Measurements from ENCODE around the gene SCART1. TPM values are rescaled to one million over a fixed set of nuclear protein-coding genes. Genes with fewer than 3 reads are reported as not detected.

The SCART1 gene
- total and polyA plus RNA-seq, 11 donors, result 0.08 to 1.3 (median 0.34) TPM

DNA sequence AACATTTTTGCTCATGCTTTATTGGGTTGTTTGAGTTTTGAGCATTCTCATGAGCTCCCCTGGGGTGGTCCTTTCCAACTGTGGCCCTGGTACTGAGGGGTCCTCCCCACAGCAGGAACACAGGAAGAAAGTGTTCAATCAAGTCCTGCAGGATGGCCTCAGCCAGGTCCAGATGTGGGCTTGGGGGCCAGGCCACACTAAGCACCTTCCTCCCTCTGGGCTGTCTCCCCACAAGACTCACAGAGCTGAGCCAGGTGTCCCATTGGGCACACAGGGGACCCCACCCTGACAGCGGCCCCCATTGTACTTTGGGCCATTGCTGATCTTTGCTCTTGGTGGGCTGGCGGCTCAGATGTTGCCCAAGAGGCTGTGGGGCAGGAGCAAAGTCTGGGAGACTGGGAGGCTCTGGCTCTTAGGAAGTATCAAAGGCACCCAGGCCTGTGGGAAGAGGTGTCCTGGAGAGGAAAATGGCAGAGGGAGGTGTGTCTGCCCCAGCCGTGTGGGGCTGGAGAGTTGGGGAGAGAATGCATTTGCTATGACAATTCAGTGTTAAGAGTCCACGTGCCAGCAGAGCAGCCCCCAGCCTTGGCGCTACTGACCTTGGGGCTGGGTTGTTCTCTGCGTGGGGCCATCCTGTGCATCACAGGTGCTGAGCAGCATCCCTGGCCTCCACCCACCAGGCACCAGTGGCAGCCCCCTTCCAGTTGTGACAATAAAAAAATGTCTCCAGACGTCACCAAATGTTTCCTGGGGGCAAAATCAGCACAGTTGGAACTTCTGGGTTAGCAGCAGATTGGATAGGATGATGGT is 17.8 kb downstream of the SCART1 start:
- Histone ChIP-seq H3K36me3 (peaks cover 0 to 3% (median 0%) of the 10 kb centered on the region in 9 donors), H3K9me3 (peaks cover 0 to 8% (median 0%) of the 10 kb centered on the region in 12 donors), H3K27ac (no peak overlapping the region), H3K4me1 (no peaks in the 10 kb centered on the region), H3K4me3 (no peak overlapping the region), H3K27me3 (no peaks in the 10 kb centered on the region)
- DNase-seq (no peak), ATAC-seq (no peak)
- TF ChIP-seq POLR2A (IDR thresholded peaks at IDR 0.05), result no peak
- TF ChIP-seq, protein P1, sequence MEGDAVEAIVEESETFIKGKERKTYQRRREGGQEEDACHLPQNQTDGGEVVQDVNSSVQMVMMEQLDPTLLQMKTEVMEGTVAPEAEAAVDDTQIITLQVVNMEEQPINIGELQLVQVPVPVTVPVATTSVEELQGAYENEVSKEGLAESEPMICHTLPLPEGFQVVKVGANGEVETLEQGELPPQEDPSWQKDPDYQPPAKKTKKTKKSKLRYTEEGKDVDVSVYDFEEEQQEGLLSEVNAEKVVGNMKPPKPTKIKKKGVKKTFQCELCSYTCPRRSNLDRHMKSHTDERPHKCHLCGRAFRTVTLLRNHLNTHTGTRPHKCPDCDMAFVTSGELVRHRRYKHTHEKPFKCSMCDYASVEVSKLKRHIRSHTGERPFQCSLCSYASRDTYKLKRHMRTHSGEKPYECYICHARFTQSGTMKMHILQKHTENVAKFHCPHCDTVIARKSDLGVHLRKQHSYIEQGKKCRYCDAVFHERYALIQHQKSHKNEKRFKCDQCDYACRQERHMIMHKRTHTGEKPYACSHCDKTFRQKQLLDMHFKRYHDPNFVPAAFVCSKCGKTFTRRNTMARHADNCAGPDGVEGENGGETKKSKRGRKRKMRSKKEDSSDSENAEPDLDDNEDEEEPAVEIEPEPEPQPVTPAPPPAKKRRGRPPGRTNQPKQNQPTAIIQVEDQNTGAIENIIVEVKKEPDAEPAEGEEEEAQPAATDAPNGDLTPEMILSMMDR (IDR thresholded peaks at IDR 0.05), result no peak
- WGBS, 4 donors, result 69 to 79% (median 75%) methylated on average over 5 to 7 of the region's 7 CpGs
- intact Hi-C loops (cut with DNase I), result no loop called here

DNA sequence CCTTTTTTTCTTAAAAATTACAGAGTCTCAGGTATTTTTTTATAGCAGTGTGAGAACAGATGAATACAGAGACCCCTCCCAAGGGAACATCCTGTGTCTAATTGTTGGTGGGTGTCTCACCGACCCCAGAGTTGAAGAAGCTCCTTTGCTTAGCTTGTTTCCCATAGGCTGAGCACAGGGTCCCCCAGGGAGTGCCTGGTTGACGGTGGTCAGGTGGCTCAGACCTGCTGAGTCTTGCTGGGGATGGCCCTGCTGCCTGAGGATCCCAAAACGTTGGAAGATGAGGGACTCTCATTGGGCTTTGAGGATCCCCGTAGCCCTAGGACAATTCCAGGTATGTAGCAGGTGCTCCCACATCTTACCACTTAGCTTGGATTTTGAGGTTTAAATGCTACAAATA is 19.5 kb downstream of the SCART1 start:
- DNase-seq, result no peak
- WGBS, 4 donors, result 58 to 66% (median 63%) methylated on average over 4 of the region's 4 CpGs
- TF ChIP-seq, protein P1 (IDR thresholded peaks at IDR 0.05), result no peak
- TF ChIP-seq POLR2A (IDR thresholded peaks at IDR 0.05), result no peak
- intact Hi-C loops (cut with DNase I), result no loop called here
- Histone ChIP-seq H3K27me3 (no peaks in the 10 kb centered on the region), H3K36me3 (no peaks in the 10 kb centered on the region), H3K4me3 (no peak overlapping the region), H3K27ac (no peak overlapping the region), H3K4me1 (no peaks in the 10 kb centered on the region), H3K9me3 (peaks cover 0 to 8% (median 0%) of the 10 kb centered on the region in 12 donors)
- no peak for ATAC-seq

DNA sequence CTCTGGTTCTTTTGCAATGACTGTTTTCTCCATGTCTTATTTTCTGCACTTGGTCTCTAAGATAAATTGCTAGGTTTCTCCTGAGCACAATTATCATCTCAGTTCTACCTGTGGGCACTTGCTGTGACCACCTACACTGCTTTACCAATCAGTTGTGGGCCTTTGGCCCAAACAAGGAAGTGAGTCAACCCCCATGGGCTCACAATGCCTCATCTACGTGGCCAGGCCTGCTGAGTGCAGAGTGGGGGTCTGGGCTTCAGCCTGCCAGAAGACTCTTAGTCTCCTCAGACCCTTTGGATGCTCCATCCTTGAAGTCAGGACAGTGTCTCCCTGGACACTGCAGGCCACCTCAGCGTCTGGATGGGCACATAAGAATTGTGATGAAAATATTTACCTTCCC is 20.3 kb downstream of the SCART1 start:
- no peaks in the 10 kb centered on the region for H3K36me3 ChIP-seq
- H3K27ac ChIP-seq, result no peak overlapping the region
- no peak for DNase-seq
- intact Hi-C loops (cut with DNase I), result no loop called here
- ATAC-seq, result no peak
- no peaks in the 10 kb centered on the region for H3K4me1 ChIP-seq
- TF ChIP-seq, protein P1 (IDR thresholded peaks at IDR 0.05), result no peak
- H3K4me3 ChIP-seq, result no peak overlapping the region
- peaks cover 0 to 8% (median 0%) of the 10 kb centered on the region in 12 donors for H3K9me3 ChIP-seq
- WGBS, 4 donors, result 69 to 78% (median 74%) methylated on average over 2 of the region's 2 CpGs
- H3K27me3 ChIP-seq, result no peaks in the 10 kb centered on the region

DNA sequence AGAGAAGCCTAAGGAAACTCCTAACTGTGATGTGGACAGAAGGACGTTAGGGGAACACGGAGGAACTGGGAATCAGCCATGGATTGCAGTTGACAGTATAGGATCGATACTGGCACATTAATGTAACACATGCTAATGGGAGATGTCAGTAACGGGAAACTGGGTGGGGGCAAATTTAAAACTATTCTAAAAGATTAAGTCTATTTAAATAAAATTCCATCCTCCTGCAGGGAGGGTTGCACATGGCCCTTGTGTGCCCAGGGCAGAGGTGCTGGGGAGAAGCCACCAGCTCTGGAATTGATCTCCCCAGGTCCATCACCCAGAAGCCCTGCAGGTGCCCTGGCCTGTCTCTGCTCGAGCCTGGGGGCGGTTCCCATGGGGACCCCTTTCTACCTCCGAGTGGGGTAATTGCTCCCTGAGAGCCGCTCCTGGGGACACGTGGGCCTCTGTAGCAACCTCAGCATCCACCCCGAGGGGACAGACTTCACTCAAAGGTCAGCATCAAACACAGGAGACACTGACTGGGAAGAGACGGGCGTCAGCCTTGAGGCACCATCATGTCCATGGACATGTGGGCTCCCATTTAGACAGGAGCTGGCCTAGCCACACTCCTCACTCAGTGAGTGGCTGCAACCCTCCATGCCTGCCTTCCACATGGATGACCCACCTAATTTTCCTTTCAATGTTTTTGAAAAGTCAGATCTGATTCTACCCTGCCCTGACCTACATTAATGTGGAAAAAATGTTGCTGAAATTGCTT is 21.1 kb downstream of the SCART1 start:
- no peak overlapping the region for H3K27ac ChIP-seq
- H3K4me1 ChIP-seq, result no peaks in the 10 kb centered on the region
- H3K27me3 ChIP-seq, result no peaks in the 10 kb centered on the region
- 75 to 86% (median 83%) methylated on average over 8 to 12 of the region's 12 CpGs for WGBS, 4 donors
- peaks cover 0 to 3% (median 0%) of the 10 kb centered on the region in 12 donors for H3K9me3 ChIP-seq
- H3K36me3 ChIP-seq, result no peaks in the 10 kb centered on the region
- ATAC-seq, result no peak
- no peak for DNase-seq
- intact Hi-C loops (cut with DNase I), result no loop called here
- TF ChIP-seq, protein P1 (IDR thresholded peaks at IDR 0.05), result no peak
- no peak for TF ChIP-seq POLR2A (IDR thresholded peaks at IDR 0.05)
- H3K4me3 ChIP-seq, result no peak overlapping the region

Measured in heart left ventricle (tissue), 16 donors.